Mesenchymal stem cell (in vitro differentiated cells and primary cell): ENCODE results near the gene ATXN3L.
A peak's percentile ranks its signal among the peaks of the same experiment; 100 is the strongest.

Experiments used
- DNase-seq: peaks from one replicate; pipeline ENCODE4 v3.0.0-alpha.2; 2013
- H2AFZ ChIP-seq: one replicate; pipeline ENCODE4 v1.6.1; 2013; ENCODE audit warnings: low read depth, mild to moderate bottlenecking, control low read depth, inconsistent platforms, low read length, moderate library complexity
- H2AK5ac ChIP-seq: 2 replicates; pipeline ENCODE4 v1.6.1; 2013; ENCODE audit warnings: low read length, moderate library complexity, mild to moderate bottlenecking, inconsistent platforms; ENCODE audit not compliant: severe bottlenecking
- H2BK120ac ChIP-seq: one replicate; pipeline ENCODE4 v1.6.1; 2013; ENCODE audit warnings: low read depth, mild to moderate bottlenecking, inconsistent platforms, low read length, moderate library complexity
- H2BK12ac ChIP-seq, 2 experiments: one replicate each; pipeline ENCODE4 v1.6.1; 2013; ENCODE audit warnings: inconsistent platforms in 2 of 2, low read length in 2 of 2, mild to moderate bottlenecking in 2 of 2, moderate library complexity in 2 of 2, control low read depth in 1 of 2
- H2BK15ac ChIP-seq: one replicate; pipeline ENCODE4 v1.6.1; 2013; ENCODE audit warnings: mild to moderate bottlenecking, low read depth, inconsistent platforms; ENCODE audit not compliant: poor library complexity, severe bottlenecking
- H2BK5ac ChIP-seq: 2 replicates; pipeline ENCODE4 v1.6.1; 2013; ENCODE audit warnings: low read depth, mild to moderate bottlenecking, low read length, control low read depth, inconsistent platforms; ENCODE audit not compliant: poor library complexity, severe bottlenecking
- H3K14ac ChIP-seq, 2 experiments: one replicate each; pipeline ENCODE4 v1.6.1; 2013; ENCODE audit warnings: inconsistent platforms in 2 of 2, low read length in 2 of 2, control low read depth in 1 of 2, mild to moderate bottlenecking in 1 of 2, moderate library complexity in 1 of 2
- H3K18ac ChIP-seq, 2 experiments: one replicate each; pipeline ENCODE4 v1.6.1; 2013; ENCODE audit warnings: inconsistent platforms in 2 of 2, low read length in 2 of 2, control low read depth in 1 of 2, low read depth in 1 of 2, mild to moderate bottlenecking in 1 of 2
- H3K23ac ChIP-seq, 2 experiments: one replicate each; pipeline ENCODE4 v1.6.1; 2013; ENCODE audit warnings: inconsistent platforms in 2 of 2, low read length in 2 of 2, mild to moderate bottlenecking in 2 of 2, moderate library complexity in 2 of 2, control low read depth in 1 of 2
- H3K27ac ChIP-seq: 2 replicates; pipeline ENCODE4 v1.5.1; 2013; ENCODE audit warnings: mild to moderate bottlenecking, moderate library complexity, low read length, control low read depth, inconsistent platforms; ENCODE audit not compliant: poor library complexity, severe bottlenecking
- H3K27me3 ChIP-seq, 2 experiments: 2 replicates each; pipeline versions ENCODE4 v1.6.1 to v1.7.0; 2013; ENCODE audit warnings: low read length in 2 of 2, mild to moderate bottlenecking in 2 of 2, moderate library complexity in 2 of 2, control low read depth in 1 of 2, inconsistent platforms in 1 of 2; ENCODE audit not compliant: control insufficient read depth in 1 of 2, insufficient read depth in 1 of 2
- H3K36me3 ChIP-seq, 2 experiments: 2 replicates each; pipeline versions ENCODE4 v1.6.1 to v1.7.0; 2013; ENCODE audit warnings: low read length in 2 of 2, control low read depth in 1 of 2, inconsistent platforms in 1 of 2, low read depth in 1 of 2, mild to moderate bottlenecking in 1 of 2; ENCODE audit not compliant: insufficient read depth in 2 of 2, control insufficient read depth in 1 of 2
- H3K4ac ChIP-seq, 2 experiments: one replicate each; pipeline ENCODE4 v1.6.1; 2013; ENCODE audit warnings: inconsistent platforms in 2 of 2, low read length in 2 of 2, mild to moderate bottlenecking in 2 of 2, moderate library complexity in 2 of 2, control low read depth in 1 of 2, low read depth in 1 of 2
- H3K4me1 ChIP-seq: 2 replicates; pipeline ENCODE4 v1.6.1; 2013; ENCODE audit warnings: low read depth, low read length, control low read depth; ENCODE audit not compliant: control insufficient read depth, insufficient read depth
- H3K4me2 ChIP-seq: 2 replicates; pipeline ENCODE4 v1.6.1; 2013; ENCODE audit warnings: low read length, mild to moderate bottlenecking, inconsistent platforms; ENCODE audit not compliant: poor library complexity, severe bottlenecking
- H3K4me3 ChIP-seq, 2 experiments: 2 replicates each; pipeline versions ENCODE4 v1.5.1 to v1.7.0; 2013; ENCODE audit warnings: low read length in 2 of 2, mild to moderate bottlenecking in 2 of 2, control low read depth in 1 of 2, low read depth in 1 of 2; ENCODE audit not compliant: insufficient read depth in 1 of 2
- H3K79me1 ChIP-seq: replicated peaks from 2 replicates; pipeline ENCODE4 v1.6.1; 2013; ENCODE audit warnings: mild to moderate bottlenecking, control low read depth, low read length, inconsistent platforms; ENCODE audit not compliant: poor library complexity, severe bottlenecking
- H3K9ac ChIP-seq: 2 replicates; pipeline ENCODE4 v1.7.0; 2013; ENCODE audit warnings: mild to moderate bottlenecking, low read length, moderate library complexity
- H3K9me3 ChIP-seq: 2 replicates; pipeline ENCODE4 v1.7.0; 2013; ENCODE audit warnings: mild to moderate bottlenecking, low read length; ENCODE audit not compliant: control insufficient read depth
- H4K8ac ChIP-seq: one replicate; pipeline ENCODE4 v1.6.1; 2013; ENCODE audit warnings: inconsistent platforms, mild to moderate bottlenecking, low read length, moderate library complexity
- H4K91ac ChIP-seq: one replicate; pipeline ENCODE4 v1.6.1; 2013; ENCODE audit warnings: mild to moderate bottlenecking, low read length, inconsistent platforms
- WGBS: methylation state at CpG from one replicate; pipeline ENCODE4 v1.1.7; 2013; ENCODE audit warnings: mixed read lengths; 5-methylcytosine and 5-hydroxymethylcytosine counted together

Gene ATXN3L

DNA sequence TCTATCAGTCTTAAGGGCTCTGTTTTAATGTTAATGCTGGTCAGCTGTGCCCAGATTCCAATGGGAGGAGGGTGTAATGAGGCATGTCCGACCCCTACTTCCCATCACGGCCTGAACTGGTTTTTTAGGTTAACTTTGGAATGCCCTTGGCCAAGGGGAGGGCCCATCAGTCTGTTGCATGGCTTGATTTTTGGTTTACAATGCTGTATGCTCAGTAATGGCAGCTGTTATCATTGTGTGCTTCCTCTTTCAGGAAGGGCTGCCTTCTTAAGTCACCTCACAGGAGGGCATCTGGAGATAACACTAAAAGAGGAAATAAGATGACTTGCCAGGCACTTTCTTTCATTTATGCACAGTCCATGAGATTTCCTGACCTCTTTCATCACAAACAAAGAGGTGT is 36.3 kb downstream of the ATXN3L start:
- H3K18ac ChIP-seq: peak overlapping the region; percentile 48 to 75
- no peak for DNase-seq
- H2BK5ac ChIP-seq: no peak overlapping the region
- H3K9me3 ChIP-seq: no peaks in the 10 kb centered on the region
- no peak overlapping the region for H4K91ac ChIP-seq
- H3K79me1 ChIP-seq: no peaks in the 10 kb centered on the region
- 21% methylated on average over 2 of the region's 2 CpGs for WGBS
- no peak overlapping the region for H4K8ac ChIP-seq
- peaks cover 0 to 4% of the 10 kb centered on the region in 2 experiments for H3K27me3 ChIP-seq
- peak overlapping the region in 1 of 2 experiments; percentile 39 for H2BK12ac ChIP-seq
- H3K27ac ChIP-seq: peak overlapping the region; percentile 79
- no peaks in the 10 kb centered on the region for H3K36me3 ChIP-seq
- peaks cover 6% of the 10 kb centered on the region for H3K4me1 ChIP-seq
- no peak overlapping the region for H3K4me2 ChIP-seq
- H3K4ac ChIP-seq: peak overlapping the region in 1 of 2 experiments; percentile 4
- no peak overlapping the region for H2AK5ac ChIP-seq
- peak overlapping the region; percentile 78 for H3K9ac ChIP-seq
- H3K4me3 ChIP-seq: no peak overlapping the region
- no peak overlapping the region for H2BK120ac ChIP-seq
- H2BK15ac ChIP-seq: no peak overlapping the region
- no peak overlapping the region for H3K23ac ChIP-seq
- no peak overlapping the region for H2AFZ ChIP-seq
- no peak overlapping the region for H3K14ac ChIP-seq

DNA sequence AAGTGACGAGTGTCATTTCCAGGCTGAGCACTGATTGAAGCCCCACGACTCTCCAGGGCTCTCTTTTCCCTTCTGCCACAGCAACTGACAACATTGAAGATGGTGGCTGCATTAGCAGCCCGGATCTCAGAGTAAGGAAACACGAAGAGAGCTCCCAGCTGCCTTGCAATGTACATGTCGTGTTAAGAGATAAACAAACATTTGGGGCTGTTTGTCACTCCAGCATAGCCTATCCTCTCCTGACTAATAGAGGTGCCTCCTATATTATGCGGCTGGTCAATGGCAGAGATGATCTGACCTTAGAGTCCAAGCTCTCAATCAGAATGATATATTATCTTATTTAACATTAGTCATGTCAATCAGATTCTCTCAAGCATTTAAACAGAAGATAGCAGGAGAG is 38.6 kb downstream of the ATXN3L start:
- Histone ChIP-seq H3K9me3 (no peaks in the 10 kb centered on the region), H3K18ac (no peak overlapping the region), H2AFZ (no peak overlapping the region), H3K4me2 (no peak overlapping the region), H3K4me3 (no peak overlapping the region), H3K9ac (no peak overlapping the region), H2BK15ac (no peak overlapping the region), H3K27ac (no peak overlapping the region), H3K4me1 (peaks cover 6% of the 10 kb centered on the region), H2AK5ac (no peak overlapping the region), H2BK5ac (no peak overlapping the region), H2BK12ac (no peak overlapping the region), H3K14ac (no peak overlapping the region), H3K23ac (no peak overlapping the region), H3K4ac (no peak overlapping the region), H4K8ac (no peak overlapping the region), H2BK120ac (no peak overlapping the region), H4K91ac (no peak overlapping the region), H3K27me3 (peaks cover 0 to 4% of the 10 kb centered on the region in 2 experiments), H3K79me1 (no peaks in the 10 kb centered on the region), H3K36me3 (no peaks in the 10 kb centered on the region)
- WGBS: 90% methylated on average over 4 of the region's 6 CpGs
- DNase-seq: no peak

DNA sequence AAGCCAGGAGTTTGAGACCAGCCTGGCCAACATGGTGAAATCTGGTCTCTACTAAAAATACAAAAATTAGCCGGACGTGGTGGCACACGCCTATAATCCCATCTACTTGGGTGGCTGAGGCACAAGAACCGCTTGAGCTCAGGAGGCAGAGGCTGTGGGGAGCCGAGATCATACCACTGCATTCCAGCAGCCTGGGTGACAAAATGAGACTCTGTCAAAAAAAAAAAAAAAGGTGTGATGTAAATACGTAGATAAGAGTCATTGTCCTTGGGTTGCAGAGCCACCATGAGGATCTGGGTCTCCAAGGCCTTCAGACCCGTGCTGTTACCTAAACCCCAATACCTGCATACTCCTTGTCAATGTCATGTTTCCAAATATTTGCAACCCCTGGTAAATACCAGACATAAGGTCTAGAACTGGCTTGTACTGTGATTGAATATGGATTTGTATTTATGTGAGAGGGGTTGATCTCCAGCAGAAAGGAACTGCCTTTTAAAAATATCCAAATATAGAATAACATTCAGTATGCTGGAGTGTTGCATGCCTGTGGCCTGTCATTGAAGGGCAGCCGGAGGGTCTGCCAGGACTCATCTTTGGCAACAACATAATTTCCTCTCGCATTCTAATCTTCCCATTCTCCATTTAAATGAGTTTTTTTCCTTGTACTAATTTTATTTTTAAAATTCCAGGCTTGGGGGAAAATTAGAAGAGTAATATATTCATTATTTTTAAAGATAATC is 40.4 kb downstream of the ATXN3L start:
- Histone ChIP-seq H3K36me3 (no peaks in the 10 kb centered on the region), H2BK15ac (no peak overlapping the region), H2BK12ac (no peak overlapping the region), H3K4me2 (no peak overlapping the region), H3K27me3 (peaks cover 0 to 10% of the 10 kb centered on the region in 2 experiments), H3K9me3 (no peaks in the 10 kb centered on the region), H3K4ac (no peak overlapping the region), H3K27ac (no peak overlapping the region), H2AFZ (no peak overlapping the region), H3K79me1 (no peaks in the 10 kb centered on the region), H3K4me3 (no peak overlapping the region), H4K8ac (no peak overlapping the region), H2AK5ac (no peak overlapping the region), H3K23ac (no peak overlapping the region), H4K91ac (no peak overlapping the region), H3K18ac (peak overlapping the region in 1 of 2 experiments; percentile 40), H3K4me1 (no peaks in the 10 kb centered on the region), H2BK120ac (no peak overlapping the region), H3K14ac (no peak overlapping the region), H3K9ac (no peak overlapping the region), H2BK5ac (no peak overlapping the region)
- WGBS: 80% methylated on average over 6 of the region's 9 CpGs
- DNase-seq: no peak

DNA sequence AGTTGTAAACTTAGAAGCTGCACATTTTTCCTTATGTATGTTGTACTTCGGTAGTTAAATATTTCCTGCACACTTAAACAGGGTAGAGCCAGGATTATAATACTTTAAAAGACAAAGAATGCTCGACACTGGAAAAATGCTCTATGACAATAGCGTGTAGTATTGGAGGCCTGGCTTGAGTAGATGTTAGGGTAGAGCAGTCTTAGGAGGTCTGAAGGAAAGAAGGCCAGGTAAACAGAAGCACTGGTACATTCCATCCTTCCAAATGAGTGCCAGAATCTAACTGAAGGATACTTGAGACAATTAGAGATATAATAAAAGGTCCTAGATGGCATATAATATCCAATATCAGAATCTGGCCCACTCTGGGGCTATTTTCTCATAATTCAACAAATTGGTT is 42.3 kb downstream of the ATXN3L start:
- no peak overlapping the region for H2BK15ac ChIP-seq
- H3K4me3 ChIP-seq: no peak overlapping the region
- WGBS: 100% methylated on average over 2 of the region's 3 CpGs
- H3K14ac ChIP-seq: no peak overlapping the region
- H3K27ac ChIP-seq: no peak overlapping the region
- no peaks in the 10 kb centered on the region for H3K36me3 ChIP-seq
- H2AFZ ChIP-seq: no peak overlapping the region
- no peaks in the 10 kb centered on the region for H3K79me1 ChIP-seq
- no peak overlapping the region for H3K18ac ChIP-seq
- H3K27me3 ChIP-seq: peaks cover 0 to 15% of the 10 kb centered on the region in 2 experiments
- no peak overlapping the region for H3K9ac ChIP-seq
- no peak overlapping the region for H3K23ac ChIP-seq
- H4K91ac ChIP-seq: no peak overlapping the region
- no peak overlapping the region for H4K8ac ChIP-seq
- no peaks in the 10 kb centered on the region for H3K9me3 ChIP-seq
- DNase-seq: no peak
- no peak overlapping the region for H2AK5ac ChIP-seq
- no peak overlapping the region for H3K4ac ChIP-seq
- H3K4me1 ChIP-seq: no peaks in the 10 kb centered on the region
- no peak overlapping the region for H2BK12ac ChIP-seq
- H2BK5ac ChIP-seq: no peak overlapping the region
- no peak overlapping the region for H3K4me2 ChIP-seq
- H2BK120ac ChIP-seq: no peak overlapping the region
